ENCODE measurements around the gene SORCS1.

Gene SORCS1

DNA sequence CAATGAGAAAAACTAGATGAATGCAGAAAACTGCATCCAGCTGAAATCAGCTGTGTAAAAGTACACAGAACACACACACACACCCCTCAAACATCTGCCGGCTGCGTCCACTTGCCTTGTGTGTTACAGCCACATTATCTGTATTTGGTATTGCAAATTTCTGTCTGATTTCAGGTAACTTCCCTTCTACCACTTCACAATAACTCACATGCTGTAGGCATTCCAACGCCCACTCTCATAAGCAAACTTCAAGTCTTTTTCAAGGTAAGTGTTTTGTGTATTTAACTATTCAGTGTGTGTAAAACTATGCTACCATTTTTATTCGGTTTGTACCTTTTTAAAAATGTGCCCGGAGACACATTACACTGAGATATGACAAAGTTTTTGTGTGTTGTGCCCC is 594.2 kb downstream of the SORCS1 start:
- DNase-seq = no peak

DNA sequence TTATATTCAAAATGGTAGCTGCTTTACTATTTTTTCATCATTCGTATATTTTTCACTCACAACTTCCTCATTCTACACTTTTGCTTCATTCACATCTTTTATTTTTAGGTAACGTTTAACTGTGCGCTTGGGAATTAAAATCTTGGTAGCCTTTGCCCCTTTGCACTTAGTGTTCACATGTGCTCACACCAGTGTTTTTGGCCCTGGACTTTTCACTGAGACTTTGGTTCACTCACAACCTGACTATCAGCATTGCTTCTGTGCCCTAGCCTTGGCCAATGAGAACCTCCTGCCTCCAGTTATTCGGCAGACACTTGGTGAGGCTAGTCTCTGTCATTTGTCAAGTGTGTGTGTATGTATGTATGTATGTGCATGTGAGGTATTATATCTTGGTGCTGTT is 596.9 kb downstream of the SORCS1 start:
- DNase-seq = no peak

DNA sequence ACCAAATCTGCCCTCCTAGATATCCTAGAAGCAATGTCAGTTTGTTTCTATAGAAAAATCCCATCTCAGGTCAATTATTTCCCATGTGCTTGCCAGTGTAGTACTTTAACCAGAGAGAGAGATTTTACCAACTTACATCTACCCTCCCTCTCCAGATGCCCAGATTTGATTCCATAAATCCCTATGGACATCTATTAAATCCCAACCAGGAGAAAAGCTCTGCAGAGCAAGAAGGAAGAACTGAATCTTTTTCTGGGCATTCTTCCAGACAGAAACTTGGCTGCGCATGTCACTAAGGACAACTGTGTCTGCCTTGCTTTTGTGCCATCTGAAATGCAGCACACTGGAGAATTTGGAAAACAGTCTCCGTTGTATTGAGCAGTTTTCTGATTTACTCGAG is 597.6 kb downstream of the SORCS1 start:
- DNase-seq = no peak

DNA sequence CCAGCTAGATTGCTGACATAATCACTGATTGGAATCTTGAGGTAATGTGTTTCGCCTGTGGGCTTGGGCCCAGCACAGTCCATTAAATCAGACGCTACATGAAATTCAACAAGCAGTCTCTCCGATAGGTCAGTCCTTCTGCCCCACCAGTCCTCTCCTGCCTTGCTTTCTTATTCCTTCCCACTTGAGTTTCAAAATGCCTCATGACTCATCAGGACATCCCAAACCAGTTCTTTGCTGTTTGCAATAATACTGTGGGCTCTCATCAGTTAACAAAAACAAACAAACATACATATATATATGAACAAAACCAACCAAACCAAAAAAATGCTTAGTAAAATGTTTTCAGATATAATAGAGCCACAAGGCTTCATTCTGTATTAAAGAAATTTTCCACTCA is 599.0 kb downstream of the SORCS1 start:
- no peak for DNase-seq

DNA sequence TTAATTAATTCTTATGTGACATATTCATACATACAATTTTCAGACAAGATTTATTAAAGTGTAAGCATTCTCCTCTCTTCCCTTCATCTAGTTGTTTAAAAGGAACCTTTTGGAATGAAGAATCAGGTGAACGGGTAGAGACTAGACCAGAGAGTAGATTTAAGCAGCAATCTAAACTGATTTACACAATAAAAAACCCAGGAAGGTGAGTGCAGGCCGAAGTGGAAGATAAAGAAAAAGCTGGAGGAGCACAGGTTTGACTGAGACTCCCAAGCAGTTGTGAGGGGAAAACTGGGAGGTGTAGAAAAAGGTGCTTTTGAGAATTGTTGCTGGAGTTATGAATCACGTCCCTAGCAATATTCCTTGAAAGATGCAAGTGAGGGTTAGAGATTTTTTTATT is 601.1 kb downstream of the SORCS1 start:
- DNase-seq = no peak

DNA sequence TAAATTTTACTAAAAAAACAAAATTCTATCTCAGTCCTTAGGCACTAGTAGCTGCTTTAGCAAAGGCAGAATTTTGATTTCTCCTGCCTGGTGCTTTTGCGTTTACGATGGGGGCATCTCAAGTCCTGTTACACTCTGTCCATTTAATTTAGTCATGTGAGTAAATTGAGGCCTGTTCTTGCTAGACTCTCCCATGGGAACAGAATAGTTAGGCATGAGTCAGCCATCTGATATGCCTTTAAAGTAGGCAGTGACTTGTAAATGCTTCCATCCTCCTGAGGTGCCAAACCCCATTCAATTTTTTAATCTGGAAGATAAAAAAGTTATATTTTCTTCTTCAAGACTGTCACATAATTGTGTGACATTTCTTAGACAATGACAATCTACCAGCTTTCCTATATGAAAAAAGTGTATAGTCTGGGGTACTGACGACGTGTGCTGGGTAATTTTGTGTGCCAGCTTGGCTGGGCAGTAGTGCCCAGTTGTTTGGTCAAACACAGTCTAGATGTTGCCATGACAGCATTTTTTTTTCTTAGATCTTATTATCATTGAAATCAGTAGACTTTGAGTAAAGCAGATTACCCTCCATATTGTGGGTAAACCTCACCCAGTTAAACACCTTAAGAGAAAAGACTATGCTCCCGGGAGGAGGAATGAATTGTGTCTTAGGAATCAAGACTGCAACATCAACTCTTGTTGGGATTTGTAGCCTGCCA is 603.4 kb downstream of the SORCS1 start:
- DNase-seq = no peak

DNA sequence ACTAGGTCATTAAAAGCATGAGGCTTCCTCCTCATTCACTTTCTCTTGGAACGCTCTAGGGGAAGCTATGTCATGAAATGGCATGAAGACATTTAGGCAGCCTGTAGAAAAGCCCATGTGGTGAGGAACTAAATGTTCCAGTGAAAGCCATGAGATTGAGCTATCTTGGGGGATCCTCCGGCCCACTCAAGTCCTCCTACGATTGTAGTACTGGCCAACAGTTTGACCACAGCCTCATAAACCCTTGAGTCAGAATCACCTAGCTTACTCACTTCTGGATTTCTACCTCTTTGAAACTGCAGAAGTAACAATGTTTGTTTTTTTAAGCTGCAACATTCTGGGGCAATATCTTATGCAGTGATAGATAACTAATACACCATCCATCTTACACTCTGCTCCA is 605.1 kb downstream of the SORCS1 start:
- no peak for DNase-seq

DNA sequence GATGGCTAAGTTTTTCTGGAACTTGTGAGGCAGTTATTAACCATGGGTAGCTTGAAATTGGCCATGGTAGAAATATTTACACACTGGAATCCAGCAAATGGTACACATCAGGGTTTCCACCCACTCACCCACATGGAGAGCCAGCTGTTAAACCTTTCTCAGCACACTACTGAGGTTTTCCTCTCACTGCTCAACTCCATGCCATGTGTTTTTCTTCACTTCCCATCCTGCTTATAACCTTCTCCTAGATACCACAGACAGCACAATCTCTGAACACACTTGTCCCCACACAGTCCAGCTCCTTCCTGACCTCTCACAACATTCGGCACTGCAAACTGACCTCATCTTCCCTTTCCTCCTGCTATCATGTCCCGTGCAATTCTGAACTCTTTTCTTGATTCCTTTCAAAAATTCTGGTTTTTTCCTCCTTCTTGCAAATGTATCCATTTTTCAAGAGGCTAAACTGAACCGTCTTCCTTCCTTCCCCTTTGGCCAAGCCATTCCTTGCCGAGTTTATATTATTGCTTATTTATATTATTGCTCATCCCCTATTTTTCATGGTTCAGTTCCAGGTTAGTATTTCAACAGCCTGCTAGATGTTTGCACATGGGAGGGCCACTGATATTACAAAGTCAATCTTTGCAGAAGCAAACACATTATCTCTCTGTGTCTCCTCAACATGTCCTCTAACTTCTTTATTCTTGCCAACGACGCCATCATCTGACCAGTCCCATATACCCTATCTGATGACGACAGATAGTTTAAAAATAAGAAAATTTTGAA is 606.4 kb downstream of the SORCS1 start:
- no peak for DNase-seq

DNA sequence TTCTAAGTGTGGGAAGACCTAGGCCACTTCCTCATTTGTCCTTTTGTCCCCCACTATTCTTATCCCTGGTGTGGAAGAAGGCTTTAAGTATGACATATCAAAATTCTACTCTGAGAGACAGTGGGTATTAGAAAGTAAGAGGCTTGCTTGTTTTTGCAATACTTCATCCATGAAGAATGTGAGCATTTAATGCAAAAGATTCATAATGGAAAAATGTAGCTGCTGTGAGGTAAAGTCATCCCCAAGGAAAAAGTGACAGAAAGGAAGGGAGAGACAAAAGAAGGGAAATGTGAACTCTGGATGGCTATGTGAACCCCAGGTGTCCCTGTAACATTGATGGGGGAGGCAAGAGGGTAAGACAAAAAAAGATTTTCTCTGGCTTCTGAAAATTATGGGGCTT is 607.5 kb downstream of the SORCS1 start:
- DNase-seq = no peak

DNA sequence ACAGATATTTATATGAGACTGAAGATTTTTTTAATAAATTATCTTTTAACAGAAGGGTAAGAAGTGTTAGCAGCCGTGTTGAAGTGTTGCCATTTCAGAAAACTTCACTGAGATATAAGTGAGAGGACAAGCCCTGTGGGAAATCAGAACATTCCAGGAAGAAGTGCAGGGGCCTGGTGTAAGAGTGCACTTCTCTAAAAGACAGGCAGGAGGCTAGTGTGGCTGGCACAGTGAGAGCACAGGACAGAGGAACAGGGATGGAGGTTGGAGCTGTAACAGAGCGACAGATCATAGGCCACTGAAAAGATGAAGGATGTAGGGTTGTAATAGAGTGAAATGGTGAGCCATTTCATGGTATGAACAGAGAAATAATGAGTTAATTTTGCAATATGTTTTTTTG is 608.9 kb downstream of the SORCS1 start:
- DNase-seq = no peak

DNA sequence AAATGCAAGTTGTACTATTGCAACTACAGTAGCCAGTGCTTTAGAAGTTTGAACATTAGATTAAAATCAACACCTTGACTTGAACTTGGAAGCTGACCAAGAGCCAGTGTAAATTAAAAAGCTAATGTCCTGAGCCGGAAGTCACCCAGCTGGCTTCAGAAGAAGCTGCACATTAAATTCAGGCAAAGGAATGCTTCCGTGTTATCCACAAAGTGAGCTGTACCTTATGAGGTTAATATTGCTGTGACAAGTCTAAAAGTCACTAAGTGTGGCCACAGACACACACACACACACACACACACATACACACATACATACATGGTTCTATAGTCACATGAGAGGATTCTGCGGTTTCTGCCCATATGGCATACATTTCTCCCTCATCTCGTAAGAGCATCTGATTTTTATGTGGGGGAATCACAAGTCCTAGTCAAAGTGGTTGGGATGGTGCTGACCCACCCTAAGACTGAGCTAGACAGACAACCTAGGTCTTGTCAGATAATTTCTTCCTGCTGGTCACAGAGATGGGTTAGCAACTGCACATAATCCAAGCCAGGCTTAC is 612.9 kb downstream of the SORCS1 start:
- no peak for DNase-seq

DNA sequence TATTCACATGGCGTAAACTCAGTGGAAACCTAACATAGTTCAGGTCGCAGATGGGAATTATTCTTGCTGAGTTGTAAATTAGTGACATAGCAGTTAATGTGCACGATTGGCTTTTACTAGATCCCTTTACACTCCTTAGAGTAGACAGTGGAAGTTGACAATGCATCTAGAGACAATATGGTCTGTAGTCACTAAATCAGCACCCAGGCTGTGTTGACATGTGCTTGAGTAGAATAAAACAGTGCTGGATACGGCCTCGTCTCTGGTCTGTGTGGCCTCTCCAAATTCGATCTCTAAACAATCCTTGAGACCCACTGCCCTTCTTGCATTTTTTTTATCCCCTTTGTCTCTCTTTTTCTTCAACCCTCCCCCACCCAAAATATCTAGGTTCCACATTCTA is 615.7 kb downstream of the SORCS1 start:
- DNase-seq = no peak

DNA sequence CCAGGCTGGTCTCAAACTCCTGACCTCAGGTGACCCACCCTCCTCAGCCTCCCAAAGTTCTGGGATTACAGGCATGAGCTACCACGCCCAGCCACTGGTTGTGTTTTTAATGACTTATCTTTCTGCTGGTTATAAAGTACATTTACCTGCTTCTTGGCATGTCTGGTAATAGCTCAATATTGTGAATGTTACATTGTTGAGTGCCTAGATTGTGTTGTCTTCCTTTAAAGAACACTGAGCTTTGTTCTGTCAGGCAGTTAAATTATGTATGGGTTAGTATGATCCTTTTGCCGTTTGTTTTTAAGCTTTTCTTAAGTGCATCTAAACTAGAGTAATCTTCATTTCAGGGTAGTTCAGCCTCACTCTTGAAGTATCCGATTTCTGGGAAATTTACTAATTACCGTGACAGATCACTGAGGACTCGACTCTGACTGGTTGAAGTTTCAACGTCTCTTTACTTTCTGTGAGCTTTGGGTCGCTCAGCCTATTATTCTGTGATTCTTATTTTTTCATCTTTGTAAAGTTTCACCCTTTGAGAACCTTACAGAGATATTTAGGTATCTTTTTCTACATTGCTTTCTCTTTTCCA is 617.4 kb downstream of the SORCS1 start:
- DNase-seq = no peak

DNA sequence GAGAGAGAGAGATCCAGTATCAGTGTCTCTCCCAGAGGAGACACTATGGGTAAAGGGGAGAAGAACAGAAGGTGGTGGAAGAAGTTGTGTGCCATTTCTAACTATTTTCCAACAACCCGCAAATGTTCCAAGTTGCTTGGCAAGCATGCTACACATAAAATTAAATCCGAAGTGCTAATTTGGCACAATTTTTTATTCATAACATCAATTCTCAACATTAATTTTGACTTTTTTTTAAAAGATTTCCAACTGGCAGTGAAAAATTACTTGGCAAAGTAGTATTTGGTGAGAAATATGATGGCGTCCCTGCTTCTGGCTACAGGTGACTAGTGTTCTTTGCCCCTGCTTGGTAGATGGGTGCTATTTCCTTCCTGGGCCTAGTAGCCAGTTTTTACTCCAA is 622.0 kb downstream of the SORCS1 start:
- DNase-seq = no peak

DNA sequence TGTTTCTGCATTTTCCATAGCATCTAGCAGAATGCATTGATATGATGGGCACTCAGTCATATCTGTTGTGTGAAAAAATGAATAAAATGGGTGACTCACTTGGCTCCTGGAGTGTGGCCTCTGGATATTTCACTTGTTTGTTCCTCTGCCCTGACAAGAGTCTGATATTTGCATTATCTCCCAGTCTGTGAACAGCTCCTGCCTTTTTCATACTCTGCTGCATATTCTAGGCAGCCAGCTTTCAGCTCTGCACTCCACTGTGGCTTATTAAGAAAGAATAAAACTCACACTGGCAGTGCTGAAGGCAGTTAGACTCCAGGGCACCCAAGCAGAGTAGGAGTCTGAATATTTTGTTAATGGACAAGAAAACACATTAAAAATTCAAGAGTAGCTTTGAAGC is 623.9 kb downstream of the SORCS1 start:
- DNase-seq = no peak

DNA sequence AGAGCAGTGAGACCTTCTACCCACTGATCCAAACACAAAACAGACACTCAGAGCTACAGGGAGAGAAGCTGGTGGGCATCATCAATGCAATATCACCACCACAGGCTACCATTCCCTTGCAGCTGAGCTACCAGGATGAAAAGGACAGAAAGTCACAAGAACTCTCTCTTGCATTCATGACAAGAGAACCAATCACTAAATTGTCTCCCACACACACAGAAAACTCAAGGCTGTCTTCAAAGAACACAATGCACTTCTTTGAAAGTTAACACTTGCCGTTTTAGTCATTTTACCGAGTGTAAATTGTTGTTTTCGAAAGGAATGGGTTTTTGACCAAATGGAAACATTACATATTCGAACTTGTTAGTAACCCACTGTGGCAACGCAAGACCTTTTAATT is 626.6 kb downstream of the SORCS1 start:
- DNase-seq = no peak

DNA sequence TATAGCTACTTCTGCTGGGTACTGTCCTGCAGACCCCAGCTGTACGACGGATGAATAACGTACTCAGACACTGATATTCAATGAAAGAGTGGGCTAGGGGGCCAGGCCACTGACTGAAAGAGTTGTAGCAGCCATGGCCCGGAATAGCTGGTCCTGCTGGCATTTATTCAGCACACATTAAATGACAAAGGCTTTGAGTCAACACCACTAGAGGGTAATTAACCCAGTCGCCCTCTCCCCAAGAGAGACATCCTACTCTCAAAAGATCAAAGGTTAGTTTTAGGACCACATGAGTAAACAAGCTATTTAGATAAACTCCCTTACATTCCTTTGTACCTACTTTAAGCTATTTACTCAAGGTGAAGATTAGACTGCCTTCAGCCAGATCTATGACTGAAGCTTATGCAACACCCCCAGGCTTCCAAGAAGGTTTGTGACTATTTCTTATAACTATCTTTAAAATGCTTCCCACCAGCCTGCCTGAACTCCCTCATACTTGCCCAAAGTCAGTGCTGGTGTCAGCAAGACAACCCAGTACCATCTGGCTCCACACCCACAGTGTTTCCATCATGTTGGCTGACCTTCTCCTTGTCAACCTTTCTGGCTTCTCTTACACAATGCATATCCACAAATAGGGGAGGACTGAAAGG is 629.1 kb downstream of the SORCS1 start:
- DNase-seq = no peak

DNA sequence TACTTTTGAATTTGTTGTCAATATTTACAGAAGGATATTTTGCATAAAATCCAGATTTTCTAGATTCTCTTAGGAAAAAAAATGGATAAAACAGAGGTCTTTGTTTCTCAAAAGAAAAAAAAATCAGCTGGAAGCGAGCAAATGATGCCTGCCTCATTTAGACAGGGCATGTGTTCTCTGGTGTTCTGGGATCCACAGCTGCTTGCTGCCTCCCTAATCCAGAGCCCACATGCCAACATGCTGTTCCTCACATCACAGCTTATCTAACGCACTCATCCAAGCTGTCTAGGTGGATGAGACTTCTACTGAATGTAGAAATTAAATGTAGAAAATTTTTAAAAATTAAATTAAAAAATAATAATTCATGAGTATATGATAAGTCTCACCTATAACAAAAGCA is 630.1 kb downstream of the SORCS1 start:
- DNase-seq = no peak

DNA sequence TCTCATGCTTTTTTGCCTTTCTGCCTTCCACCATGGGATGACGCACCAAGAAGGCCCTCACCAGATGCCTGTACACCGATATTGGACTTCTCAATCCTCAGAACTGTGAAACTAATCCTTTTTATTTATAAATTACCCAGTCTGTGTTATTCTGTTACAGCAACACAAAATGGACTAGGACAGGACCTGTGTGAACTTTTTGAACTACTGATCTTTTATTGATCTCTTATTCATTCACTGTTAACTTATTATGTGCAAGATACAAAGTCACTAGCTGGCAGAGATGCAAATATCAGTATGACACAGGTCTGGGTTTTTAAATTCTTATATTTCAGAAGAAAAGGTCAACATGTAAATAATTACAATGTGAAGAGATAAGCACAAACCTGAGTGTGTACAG is 635.8 kb downstream of the SORCS1 start:
- no peak for DNase-seq

DNA sequence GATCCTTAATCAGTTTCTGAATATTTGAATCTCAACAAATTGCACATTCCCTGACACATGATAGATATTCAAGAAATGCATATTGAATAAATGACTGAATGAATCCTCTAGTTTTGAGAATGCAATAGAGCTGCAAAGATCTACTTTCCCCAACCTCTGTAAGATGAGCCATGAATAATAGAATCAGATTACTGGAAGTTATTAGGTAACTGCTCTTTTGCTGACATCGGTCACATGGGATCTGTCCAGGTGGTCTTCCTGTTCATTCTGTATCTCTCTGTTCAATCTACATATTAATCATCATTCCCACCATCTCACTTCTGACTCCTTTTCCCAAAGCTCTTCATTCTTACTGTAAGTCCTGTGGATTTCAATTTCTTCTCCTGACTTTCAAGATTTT is 638.7 kb downstream of the SORCS1 start:
- no peak for DNase-seq

Measured in DMS79 (cell line).